ENCODE results near the gene BCLAF3. TPM values are rescaled to one million over a fixed set of nuclear protein-coding genes. Genes with fewer than 3 reads are reported as not detected.

The BCLAF3 gene
- total and polyA plus RNA-seq, 2 of the 13 experiments (the other 11 are each of a cell fraction or from before 2014, with no cell fraction given), result 1.5 to 2.7 TPM

DNA sequence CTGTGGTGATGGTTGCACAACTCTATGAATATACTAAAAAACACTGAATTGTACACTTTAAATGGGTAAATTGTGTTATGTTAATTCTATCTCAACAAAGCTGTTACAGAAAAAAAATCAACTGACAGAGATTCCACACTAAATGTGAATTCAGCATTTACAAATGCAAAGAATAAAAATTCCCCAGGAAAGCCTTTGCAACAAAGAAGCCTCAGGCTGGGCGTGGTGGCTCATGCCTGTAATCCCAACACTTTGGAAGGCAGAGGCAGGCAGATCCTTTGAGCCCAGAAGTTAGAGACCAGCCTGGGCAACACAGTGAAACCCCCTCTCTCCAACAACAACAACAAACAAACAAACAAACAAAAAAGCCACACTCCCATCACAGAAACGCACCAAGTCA, 8.9 kb downstream of the BCLAF3 start:
- no peak overlapping the region for H3K9ac ChIP-seq (ENCODE audit: insufficient read depth, low read depth, low read length)
- no peaks in the 10 kb centered on the region for H3K4me1 ChIP-seq (ENCODE audit: insufficient read depth, low read length)
- H3K4me2 ChIP-seq (ENCODE audit: low read depth, low read length), result no peak overlapping the region
- H3K79me2 ChIP-seq (ENCODE audit: insufficient read depth, low read length), result peaks cover 2% of the 10 kb centered on the region
- no peak for FAIRE-seq
- in situ Hi-C loops (cut with HindIII; ENCODE audit: extremely low pct_ligation_motif_present, low pct_unique_long_range_greater_than_20kb) (no loop called here), intact Hi-C loops (cut with micrococcal nuclease; ENCODE audit: unreplicated experiment) (no loop called here)
- 85% methylated on average over 2 of the region's 2 CpGs for WGBS (ENCODE audit: low lambda C conversion rate)
- ATAC-seq, result no peak
- no peaks in the 10 kb centered on the region for H4K20me1 ChIP-seq (ENCODE audit: insufficient read depth, low read length)
- DNase-seq (ENCODE audit: low spot score), result no peak
- H3K36me3 ChIP-seq (replicated peaks in 1 of 2; ENCODE audit: control insufficient read depth in 1 of 2, insufficient read depth in 2 of 2, low read length in 2 of 2), result no peaks in the 10 kb centered on the region
- H3K27ac ChIP-seq (ENCODE audit: extremely low read length, insufficient read depth, low read length), result no peak overlapping the region
- H3K4me3 ChIP-seq (replicated peaks in 1 of 3; ENCODE audit: insufficient read depth in 1 of 3, low read depth in 2 of 3, low read length in 3 of 3), result no peak overlapping the region
- CTCF ChIA-PET (ENCODE audit: low intra/inter-chr PET ratio, low total read pairs), result no interaction called here
- BruUV-seq (replicated peaks), result no TSS peak
- no peaks in the 10 kb centered on the region for H3K9me3 ChIP-seq (ENCODE audit: low read length)
- POLR2A ChIA-PET, result no interaction called here
- no peak overlapping the region for H2AFZ ChIP-seq (ENCODE audit: low read length)
- H3K27me3 ChIP-seq (ENCODE audit: control insufficient read depth in 1 of 2, insufficient read depth in 2 of 2, low read length in 2 of 2), result no peaks in the 10 kb centered on the region
- TF ChIP-seq EZH2 (conservative IDR thresholded peaks at IDR 0.05; ENCODE audit: low read depth, low read length), result no peak
- no peak for TF ChIP-seq ARID2 (CRISPR knock-in tag; IDR thresholded peaks at IDR 0.05; ENCODE audit: borderline replicate concordance)
- TF ChIP-seq ZNF207 (IDR thresholded peaks at IDR 0.05; ENCODE audit: borderline replicate concordance), result no peak
- no peak for TF ChIP-seq MAZ (IDR thresholded peaks at IDR 0.05; ENCODE audit: borderline replicate concordance, low read depth, low read length)
- no peak for TF ChIP-seq MAZ (CRISPR knock-in tag; IDR thresholded peaks at IDR 0.05; ENCODE audit: low read depth)
- TF ChIP-seq HNRNPL (IDR thresholded peaks at IDR 0.05; ENCODE audit: low read depth, low read length), result no peak
- TF ChIP-seq, protein P1, sequence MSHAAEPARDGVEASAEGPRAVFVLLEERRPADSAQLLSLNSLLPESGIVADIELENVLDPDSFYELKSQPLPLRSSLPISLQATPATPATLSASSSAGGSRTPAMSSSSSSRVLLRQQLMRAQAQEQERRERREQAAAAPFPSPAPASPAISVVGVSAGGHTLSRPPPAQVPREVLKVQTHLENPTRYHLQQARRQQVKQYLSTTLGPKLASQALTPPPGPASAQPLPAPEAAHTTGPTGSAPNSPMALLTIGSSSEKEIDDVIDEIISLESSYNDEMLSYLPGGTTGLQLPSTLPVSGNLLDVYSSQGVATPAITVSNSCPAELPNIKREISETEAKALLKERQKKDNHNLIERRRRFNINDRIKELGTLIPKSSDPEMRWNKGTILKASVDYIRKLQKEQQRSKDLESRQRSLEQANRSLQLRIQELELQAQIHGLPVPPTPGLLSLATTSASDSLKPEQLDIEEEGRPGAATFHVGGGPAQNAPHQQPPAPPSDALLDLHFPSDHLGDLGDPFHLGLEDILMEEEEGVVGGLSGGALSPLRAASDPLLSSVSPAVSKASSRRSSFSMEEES (CRISPR knock-in tag; IDR thresholded peaks at IDR 0.05), result no peak
- TF ChIP-seq, protein P2, sequence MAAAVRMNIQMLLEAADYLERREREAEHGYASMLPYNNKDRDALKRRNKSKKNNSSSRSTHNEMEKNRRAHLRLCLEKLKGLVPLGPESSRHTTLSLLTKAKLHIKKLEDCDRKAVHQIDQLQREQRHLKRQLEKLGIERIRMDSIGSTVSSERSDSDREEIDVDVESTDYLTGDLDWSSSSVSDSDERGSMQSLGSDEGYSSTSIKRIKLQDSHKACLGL (CRISPR knock-in tag; IDR thresholded peaks at IDR 0.05), result no peak
- TF ChIP-seq ZNF468 (CRISPR knock-in tag; IDR thresholded peaks at IDR 0.05), result no peak
- no peak for TF ChIP-seq ATAD3A (CRISPR knock-in tag; IDR thresholded peaks at IDR 0.05)
- TF ChIP-seq NFKBIZ (CRISPR knock-in tag; IDR thresholded peaks at IDR 0.05), result no peak
- TF ChIP-seq, protein P3, sequence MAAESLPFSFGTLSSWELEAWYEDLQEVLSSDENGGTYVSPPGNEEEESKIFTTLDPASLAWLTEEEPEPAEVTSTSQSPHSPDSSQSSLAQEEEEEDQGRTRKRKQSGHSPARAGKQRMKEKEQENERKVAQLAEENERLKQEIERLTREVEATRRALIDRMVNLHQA (CRISPR knock-in tag; IDR thresholded peaks at IDR 0.05), result no peak
- TF ChIP-seq ZNF331 (CRISPR knock-in tag; IDR thresholded peaks at IDR 0.05), result no peak
- no peak for TF ChIP-seq ISL2 (CRISPR knock-in tag; IDR thresholded peaks at IDR 0.05)
- TF ChIP-seq, protein P4, sequence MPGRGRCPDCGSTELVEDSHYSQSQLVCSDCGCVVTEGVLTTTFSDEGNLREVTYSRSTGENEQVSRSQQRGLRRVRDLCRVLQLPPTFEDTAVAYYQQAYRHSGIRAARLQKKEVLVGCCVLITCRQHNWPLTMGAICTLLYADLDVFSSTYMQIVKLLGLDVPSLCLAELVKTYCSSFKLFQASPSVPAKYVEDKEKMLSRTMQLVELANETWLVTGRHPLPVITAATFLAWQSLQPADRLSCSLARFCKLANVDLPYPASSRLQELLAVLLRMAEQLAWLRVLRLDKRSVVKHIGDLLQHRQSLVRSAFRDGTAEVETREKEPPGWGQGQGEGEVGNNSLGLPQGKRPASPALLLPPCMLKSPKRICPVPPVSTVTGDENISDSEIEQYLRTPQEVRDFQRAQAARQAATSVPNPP (CRISPR knock-in tag; IDR thresholded peaks at IDR 0.05), result no peak
- no peak for TF ChIP-seq GLI4 (CRISPR knock-in tag; IDR thresholded peaks at IDR 0.05; ENCODE audit: borderline replicate concordance)
- TF ChIP-seq, protein P5, sequence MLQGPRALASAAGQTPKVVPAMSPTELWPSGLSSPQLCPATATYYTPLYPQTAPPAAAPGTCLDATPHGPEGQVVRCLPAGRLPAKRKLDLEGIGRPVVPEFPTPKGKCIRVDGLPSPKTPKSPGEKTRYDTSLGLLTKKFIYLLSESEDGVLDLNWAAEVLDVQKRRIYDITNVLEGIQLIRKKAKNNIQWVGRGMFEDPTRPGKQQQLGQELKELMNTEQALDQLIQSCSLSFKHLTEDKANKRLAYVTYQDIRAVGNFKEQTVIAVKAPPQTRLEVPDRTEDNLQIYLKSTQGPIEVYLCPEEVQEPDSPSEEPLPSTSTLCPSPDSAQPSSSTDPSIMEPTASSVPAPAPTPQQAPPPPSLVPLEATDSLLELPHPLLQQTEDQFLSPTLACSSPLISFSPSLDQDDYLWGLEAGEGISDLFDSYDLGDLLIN (CRISPR knock-in tag; IDR thresholded peaks at IDR 0.05; ENCODE audit: borderline replicate concordance), result no peak
- TF ChIP-seq CREM (IDR thresholded peaks at IDR 0.05), result no peak
- no peak for TF ChIP-seq CREM (CRISPR knock-in tag; IDR thresholded peaks at IDR 0.05)
- TF ChIP-seq SAP130 (CRISPR knock-in tag; IDR thresholded peaks at IDR 0.05; ENCODE audit: low read depth), result no peak
- TF ChIP-seq CCAR2 (optimal IDR thresholded peaks at IDR 0.05; ENCODE audit: low read depth, low read length), result no peak
